SU-DHL-6 (cell line): Measurements from ENCODE around the gene KCNK1.

ENCODE experiments used
- CTCF ChIP-seq: fragments of 200-600 bp; sonication (generic); IDR thresholded peaks from one replicate; pipeline ENCODE4 v1.5.1; 2017; ENCODE audit warnings: antibody characterized with exemption, mild to moderate bottlenecking, low read length, moderate library complexity; ENCODE audit not compliant: insufficient read depth, poor library complexity, severe bottlenecking
- EZH2phosphoT487 ChIP-seq: fragments of 200-600 bp; sonication (generic), shearing (Covaris generic); conservative IDR thresholded peaks from 2 replicates; pipeline ENCODE4 v1.6.1; 2018; ENCODE audit warnings: mild to moderate bottlenecking, antibody characterized with exemption, low read length, moderate library complexity, mixed read lengths

- no peak for TF ChIP-seq CTCF
- TF ChIP-seq EZH2phosphoT487, result no peak
Measured at GRCh38 chr1:233635765-233636502, 22.0 kb downstream of the KCNK1 start.
